Large intestine (tissue), 3 donors: Measurements from ENCODE around the gene SEC11C. TPM values are rescaled to one million over a fixed set of nuclear protein-coding genes. Genes with fewer than 3 reads are reported as not detected.

Experiments used
- DNase-seq, 2 donors: peaks; one replicate each; pipeline versions ENCODE4 v3.0.0 to v3.0.0-alpha.2; 2013
- H3K27ac ChIP-seq: one replicate; pipeline ENCODE4 v1.5.1; 2013; ENCODE audit warnings: low read length
- H3K27me3 ChIP-seq: 2 replicates; pipeline ENCODE4 v1.6.1; 2013; ENCODE audit warnings: low read length; ENCODE audit not compliant: control insufficient read depth, insufficient read depth
- H3K36me3 ChIP-seq: 2 replicates; pipeline ENCODE4 v1.6.1; 2013; ENCODE audit warnings: low read length; ENCODE audit not compliant: control insufficient read depth, insufficient read depth
- H3K4me1 ChIP-seq: one replicate; pipeline ENCODE4 v1.6.1; 2013; ENCODE audit warnings: low read length; ENCODE audit not compliant: control insufficient read depth, insufficient read depth
- H3K4me3 ChIP-seq: one replicate; pipeline ENCODE4 v1.5.1; 2013; ENCODE audit warnings: low read length
- H3K9me3 ChIP-seq: one replicate; pipeline ENCODE4 v1.6.1; 2013; ENCODE audit warnings: mild to moderate bottlenecking, low read depth, low read length, moderate library complexity; ENCODE audit not compliant: control insufficient read depth
- WGBS: methylation state at CpG from one replicate; pipeline ENCODE4 v1.1.5; 2013; ENCODE audit warnings: low lambda C conversion rate; ENCODE audit not compliant: insufficient coverage; 5-methylcytosine and 5-hydroxymethylcytosine counted together
- polyA plus RNA-seq: library from polyadenylated mRNA; unstranded; fragments of 120-200 nt; gene quantifications from one replicate; pipeline ENCODE4 v1.2.1, GENCODE V29; 2013

The SEC11C gene
- polyA plus RNA-seq, 1 donor: 114 TPM

DNA sequence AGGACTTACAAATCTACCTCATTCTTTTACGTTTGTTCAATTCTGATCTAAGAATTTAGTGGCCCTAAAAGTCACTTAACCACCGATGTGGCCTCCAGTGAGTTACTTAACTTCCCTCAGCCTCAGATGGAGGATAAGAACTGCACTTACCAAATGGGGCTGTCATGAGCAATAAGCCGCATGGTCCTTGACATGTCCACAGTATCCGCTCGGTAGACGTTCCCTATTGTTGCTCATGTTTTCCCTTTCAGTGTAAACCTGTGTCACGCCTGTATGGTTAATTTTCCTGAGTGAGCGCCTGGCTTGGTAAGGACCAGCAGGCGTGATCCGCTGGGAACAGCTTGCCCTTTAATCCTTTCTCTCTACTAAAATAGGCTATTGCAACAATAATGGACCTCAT is 20.3 kb downstream of the SEC11C start:
- Histone ChIP-seq H3K27ac (no peak overlapping the region), H3K36me3 (peaks cover 9% of the 10 kb centered on the region), H3K4me1 (peaks cover 3% of the 10 kb centered on the region), H3K27me3 (no peaks in the 10 kb centered on the region), H3K4me3 (no peak overlapping the region), H3K9me3 (no peaks in the 10 kb centered on the region)
- 95% methylated on average over 2 of the region's 10 CpGs for WGBS
- DNase-seq: no peak

DNA sequence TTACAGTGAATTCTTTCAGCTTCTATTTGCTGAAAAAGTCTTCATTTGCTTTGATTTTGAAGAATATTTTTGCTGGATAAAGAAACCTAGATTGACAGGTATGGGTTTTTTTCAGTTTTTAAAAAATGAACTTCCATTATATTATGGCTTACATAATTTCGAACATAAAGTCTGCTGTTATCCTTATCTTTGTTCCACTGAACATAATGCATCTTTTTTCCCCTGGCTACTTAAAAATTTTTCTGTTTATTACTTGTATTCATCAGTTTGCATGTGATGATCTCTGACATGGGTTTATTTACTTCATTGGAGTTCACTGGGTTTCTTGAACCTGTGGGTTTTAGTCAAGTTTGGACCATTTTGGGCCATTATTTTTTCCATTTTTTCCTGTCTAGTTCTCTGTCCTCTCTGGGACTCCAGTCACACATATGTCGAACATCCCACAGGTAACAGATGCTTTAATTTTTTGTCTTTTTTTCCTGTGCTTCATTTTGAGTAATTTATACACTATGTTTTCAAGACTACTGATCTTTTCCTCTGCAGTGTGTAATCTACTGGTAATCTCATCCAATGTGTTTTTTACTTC is 33.1 kb downstream of the SEC11C start:
- 100% methylated on average over 1 of the region's 2 CpGs for WGBS
- no peak overlapping the region for H3K4me3 ChIP-seq
- H3K4me1 ChIP-seq: no peaks in the 10 kb centered on the region
- H3K36me3 ChIP-seq: no peaks in the 10 kb centered on the region
- no peaks in the 10 kb centered on the region for H3K27me3 ChIP-seq
- DNase-seq: no peak
- no peak overlapping the region for H3K27ac ChIP-seq
- peaks cover 3% of the 10 kb centered on the region for H3K9me3 ChIP-seq

DNA sequence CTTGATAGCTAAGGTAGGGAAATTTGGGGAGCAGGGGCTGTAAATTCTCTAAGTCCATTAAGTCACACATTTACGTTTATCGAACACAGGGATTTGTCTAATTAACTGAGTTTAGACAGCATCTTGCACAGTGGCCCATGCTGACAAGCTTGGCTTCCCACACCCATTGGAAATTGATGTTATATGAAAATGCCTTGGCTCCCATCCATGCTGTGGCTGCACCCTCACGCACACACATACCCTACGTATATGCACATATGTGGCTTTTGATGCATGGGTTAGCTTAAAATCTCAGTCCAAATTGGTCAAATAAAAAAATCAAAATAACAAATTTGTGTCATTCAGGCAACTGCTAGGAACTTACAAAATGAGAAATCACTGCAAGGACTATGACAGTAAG is 37.8 kb downstream of the SEC11C start:
- WGBS: no CpG with 5 or more reads among the region's 4 CpGs
- Histone ChIP-seq H3K4me3 (no peak overlapping the region), H3K4me1 (no peaks in the 10 kb centered on the region), H3K27ac (no peak overlapping the region), H3K36me3 (no peaks in the 10 kb centered on the region), H3K9me3 (no peaks in the 10 kb centered on the region), H3K27me3 (no peaks in the 10 kb centered on the region)
- no peak for DNase-seq

DNA sequence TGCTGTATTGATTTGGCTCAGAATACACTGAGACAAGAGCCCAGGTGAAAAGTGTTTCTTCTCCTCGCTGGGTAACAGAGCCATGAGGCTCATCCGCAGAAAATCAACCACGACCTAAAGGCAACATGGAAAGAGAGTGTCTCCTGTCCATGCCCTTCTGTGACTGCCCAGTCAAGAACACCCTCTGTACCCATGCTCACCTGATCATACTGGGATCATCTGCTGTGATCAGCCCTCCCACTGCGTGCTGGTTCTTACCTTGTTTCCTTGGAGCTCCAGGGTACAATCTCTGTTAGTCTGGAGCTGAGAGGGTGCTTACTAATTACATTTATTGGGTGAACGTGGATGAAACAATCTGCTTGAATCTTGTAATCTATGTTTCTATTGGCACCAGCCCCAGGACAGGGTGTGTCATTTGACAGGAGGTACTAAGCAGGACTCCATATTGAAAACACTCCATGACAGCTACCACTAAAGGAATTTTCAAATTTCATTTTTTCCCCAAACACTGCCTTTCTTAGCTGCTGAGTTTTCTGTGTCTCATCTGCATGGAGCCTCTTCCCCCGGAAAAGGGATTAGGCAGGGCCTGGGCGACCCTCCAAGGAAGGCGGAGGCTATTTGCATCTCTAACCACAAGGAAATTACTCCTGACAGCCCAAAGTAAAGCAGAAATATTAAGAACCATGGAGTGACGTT is 40.6 kb downstream of the SEC11C start:
- Histone ChIP-seq H3K27me3 (no peaks in the 10 kb centered on the region), H3K36me3 (no peaks in the 10 kb centered on the region)
- 91% methylated on average over 2 of the region's 9 CpGs for WGBS

DNA sequence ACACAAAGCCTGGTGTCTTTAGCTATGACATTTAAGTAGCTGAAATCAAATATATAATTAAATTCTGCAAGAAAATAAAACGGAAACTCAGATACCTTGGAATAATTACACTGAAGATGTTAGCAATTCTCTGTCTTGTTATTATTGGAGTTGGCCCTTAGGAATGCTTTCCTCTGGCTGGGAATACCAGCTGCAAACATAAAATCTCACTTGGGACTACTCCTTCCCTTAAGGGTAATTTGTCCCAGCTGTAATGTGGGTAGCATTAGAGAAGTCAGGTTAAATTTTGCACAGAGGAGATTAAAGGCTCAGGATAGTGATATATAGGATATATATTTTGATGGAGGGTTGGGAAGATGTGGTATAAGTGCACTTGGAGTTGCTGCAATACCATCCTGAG is 43.0 kb downstream of the SEC11C start:
- H3K9me3 ChIP-seq: no peaks in the 10 kb centered on the region
- no peak for DNase-seq
- no peaks in the 10 kb centered on the region for H3K4me1 ChIP-seq
- no peaks in the 10 kb centered on the region for H3K36me3 ChIP-seq
- WGBS: 100% methylated on average over 1 of the region's 1 CpG
- no peaks in the 10 kb centered on the region for H3K27me3 ChIP-seq
- no peak overlapping the region for H3K4me3 ChIP-seq
- H3K27ac ChIP-seq: no peak overlapping the region

More for the DNA sequence above, 40.6 kb downstream of the SEC11C start:
- Histone ChIP-seq H3K4me1 (no peaks in the 10 kb centered on the region), H3K4me3 (no peak overlapping the region), H3K9me3 (no peaks in the 10 kb centered on the region), H3K27ac (no peak overlapping the region)
- no peak for DNase-seq

DNA sequence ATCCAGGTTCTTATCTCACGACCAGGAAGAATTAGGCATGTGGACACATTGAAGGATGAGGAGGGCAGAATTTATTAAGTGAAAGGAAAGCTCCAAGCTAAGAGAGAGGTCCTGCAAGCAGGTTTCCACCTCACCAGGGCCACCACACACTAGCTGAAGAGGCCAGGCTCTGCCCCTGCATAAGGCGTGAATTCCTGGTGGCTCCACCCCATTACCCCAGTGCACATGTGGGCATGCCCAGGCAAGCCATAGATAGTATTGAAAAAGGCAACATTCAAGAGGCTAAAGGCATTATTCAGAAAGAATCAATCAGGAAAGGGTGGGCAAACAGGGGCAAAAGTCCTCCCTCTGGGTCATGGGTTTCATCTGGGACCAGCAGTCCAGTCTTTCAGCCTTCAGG is 49.3 kb downstream of the SEC11C start:
- no peaks in the 10 kb centered on the region for H3K4me1 ChIP-seq
- no peaks in the 10 kb centered on the region for H3K9me3 ChIP-seq
- no peak overlapping the region for H3K27ac ChIP-seq
- no peak overlapping the region for H3K4me3 ChIP-seq
- no peaks in the 10 kb centered on the region for H3K36me3 ChIP-seq
- no peaks in the 10 kb centered on the region for H3K27me3 ChIP-seq
- DNase-seq: no peak
- no CpG with 5 or more reads among the region's 2 CpGs for WGBS

DNA sequence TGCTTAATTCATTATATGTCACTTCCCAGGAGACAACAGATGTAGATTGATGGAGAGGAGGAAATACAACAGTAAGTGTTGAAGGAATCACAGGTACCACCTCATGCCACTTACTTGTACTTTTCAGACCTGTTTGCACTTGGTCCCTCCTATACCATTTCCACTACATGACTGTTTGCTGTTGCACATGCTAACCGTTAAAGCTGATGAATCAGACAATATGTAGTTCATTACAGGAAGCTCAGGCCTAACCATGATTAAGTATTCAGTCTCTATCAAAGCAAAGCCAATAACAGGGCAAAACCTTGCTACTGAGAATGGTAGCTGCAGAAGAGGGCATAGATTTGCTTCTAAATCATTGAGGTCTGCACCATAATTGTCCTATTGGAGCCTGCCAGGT is 50.1 kb downstream of the SEC11C start:
- no CpG with 5 or more reads among the region's 1 CpG for WGBS
- Histone ChIP-seq H3K36me3 (no peaks in the 10 kb centered on the region), H3K27me3 (no peaks in the 10 kb centered on the region)

DNA sequence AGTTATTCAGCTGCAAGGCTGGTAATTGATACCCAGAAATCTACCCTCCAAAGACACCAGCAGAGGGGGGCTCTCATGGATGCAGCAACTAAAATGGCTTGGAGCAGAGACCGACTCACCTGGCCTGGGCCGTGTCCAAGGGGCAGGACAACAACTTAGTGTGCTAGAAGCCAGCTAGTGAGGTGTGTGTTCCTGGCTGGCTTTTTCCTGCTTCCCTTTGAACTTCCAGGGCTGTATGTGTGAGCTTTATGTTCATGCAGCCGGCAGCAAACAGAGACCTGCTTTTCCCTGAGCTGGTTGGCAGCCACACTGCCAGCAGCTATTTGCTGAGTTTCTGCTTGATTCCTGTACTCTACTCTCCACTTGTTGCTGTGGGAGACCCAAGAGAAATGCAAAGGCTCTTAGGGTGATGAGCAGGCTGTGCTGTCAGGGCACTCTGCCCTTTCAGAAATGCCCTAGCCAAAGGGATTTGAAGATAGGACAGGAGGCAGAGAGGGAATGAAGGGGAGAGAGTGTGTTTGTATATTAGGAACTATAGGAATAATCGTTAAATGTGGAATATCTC is 56.6 kb downstream of the SEC11C start:
- no CpG with 5 or more reads among the region's 4 CpGs for WGBS
- no peaks in the 10 kb centered on the region for H3K36me3 ChIP-seq
- no peak overlapping the region for H3K4me3 ChIP-seq
- peaks cover 6% of the 10 kb centered on the region for H3K27me3 ChIP-seq
- H3K9me3 ChIP-seq: no peaks in the 10 kb centered on the region
- H3K27ac ChIP-seq: no peak overlapping the region
- DNase-seq: no peak
- H3K4me1 ChIP-seq: no peaks in the 10 kb centered on the region

More for the DNA sequence above, 50.1 kb downstream of the SEC11C start:
- H3K9me3 ChIP-seq: no peaks in the 10 kb centered on the region
- no peak overlapping the region for H3K4me3 ChIP-seq
- no peak overlapping the region for H3K27ac ChIP-seq
- no peaks in the 10 kb centered on the region for H3K4me1 ChIP-seq
- DNase-seq: no peak

DNA sequence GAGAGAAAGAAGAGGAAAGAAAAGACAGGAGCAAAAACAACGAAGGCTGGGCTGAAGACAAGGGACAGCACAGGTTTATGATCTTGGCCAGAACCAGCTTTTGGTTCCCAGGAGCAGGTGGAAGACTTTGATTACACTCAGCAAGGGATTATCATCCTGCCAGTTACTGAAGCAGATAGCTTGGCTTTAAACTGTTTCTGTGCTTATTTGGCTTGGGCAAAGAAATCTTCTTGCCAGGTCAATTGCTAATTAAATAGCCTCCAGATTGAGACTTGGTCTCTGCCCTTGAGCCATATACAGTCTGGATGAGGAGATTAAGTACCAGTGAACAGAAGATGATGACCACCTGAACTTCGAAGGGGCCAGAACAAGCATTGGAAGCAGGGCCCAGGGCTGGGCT is 58.0 kb downstream of the SEC11C start:
- peaks cover 10% of the 10 kb centered on the region for H3K27me3 ChIP-seq
- no peak for DNase-seq
- WGBS: no CpG with 5 or more reads among the region's 2 CpGs
- no peaks in the 10 kb centered on the region for H3K36me3 ChIP-seq
- H3K27ac ChIP-seq: no peak overlapping the region
- no peaks in the 10 kb centered on the region for H3K4me1 ChIP-seq
- no peaks in the 10 kb centered on the region for H3K9me3 ChIP-seq
- no peak overlapping the region for H3K4me3 ChIP-seq

DNA sequence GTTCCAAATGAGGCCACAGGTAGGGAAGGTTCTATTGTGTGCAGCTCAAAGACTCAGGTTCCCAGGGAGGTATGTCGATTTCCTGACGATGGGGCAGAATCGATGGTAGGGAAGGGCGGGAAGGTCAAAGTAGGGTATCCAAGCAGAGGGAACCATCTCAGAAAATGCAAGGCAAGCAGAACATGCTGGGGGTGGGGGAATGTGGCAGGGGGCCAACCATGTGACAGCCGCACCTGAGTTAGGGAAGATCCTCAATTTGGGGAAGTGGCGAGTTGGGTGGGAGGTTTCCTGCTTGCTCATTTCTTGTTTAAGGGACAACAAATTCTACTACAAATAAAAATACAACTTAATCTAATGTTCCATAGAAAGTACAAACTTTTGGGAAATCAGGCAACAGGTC is 58.5 kb downstream of the SEC11C start:
- no peak for DNase-seq
- Histone ChIP-seq H3K4me3 (no peak overlapping the region), H3K27ac (no peak overlapping the region), H3K36me3 (no peaks in the 10 kb centered on the region), H3K27me3 (peaks cover 14% of the 10 kb centered on the region), H3K4me1 (no peaks in the 10 kb centered on the region), H3K9me3 (no peaks in the 10 kb centered on the region)
- no CpG with 5 or more reads among the region's 6 CpGs for WGBS

DNA sequence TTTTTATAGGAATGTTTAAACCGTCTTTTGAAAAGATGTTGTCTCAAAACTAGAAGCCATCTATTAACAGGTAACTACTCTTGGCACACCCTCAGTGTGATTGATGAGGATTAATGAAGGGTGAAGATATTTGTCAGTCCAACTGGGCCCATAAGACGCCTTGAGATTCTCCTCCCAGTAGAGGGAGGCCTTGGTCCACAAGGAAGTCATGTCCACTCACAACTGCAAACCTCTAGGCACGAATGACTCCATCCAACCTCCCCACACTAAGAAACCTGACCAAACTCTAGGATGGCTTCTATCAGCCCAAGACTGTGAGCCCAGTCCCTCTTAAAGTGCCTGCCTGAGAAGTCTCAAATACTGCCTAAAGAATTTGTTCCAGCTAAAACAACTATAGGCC is 61.1 kb downstream of the SEC11C start:
- H3K9me3 ChIP-seq: no peaks in the 10 kb centered on the region
- H3K27ac ChIP-seq: no peak overlapping the region
- peaks cover 14% of the 10 kb centered on the region for H3K27me3 ChIP-seq

More for the DNA sequence above, 61.1 kb downstream of the SEC11C start:
- no peak for DNase-seq
- Histone ChIP-seq H3K36me3 (no peaks in the 10 kb centered on the region), H3K4me1 (no peaks in the 10 kb centered on the region), H3K4me3 (no peak overlapping the region)
- 100% methylated on average over 1 of the region's 3 CpGs for WGBS
